Measurements from ENCODE around the gene ZNF620.
"Not testable (repeated sequence)": the region's sequence is repeated elsewhere in the genome, so short reads cannot be mapped to it uniquely, and the experiment has no call there.

ZNF620 gene

DNA sequence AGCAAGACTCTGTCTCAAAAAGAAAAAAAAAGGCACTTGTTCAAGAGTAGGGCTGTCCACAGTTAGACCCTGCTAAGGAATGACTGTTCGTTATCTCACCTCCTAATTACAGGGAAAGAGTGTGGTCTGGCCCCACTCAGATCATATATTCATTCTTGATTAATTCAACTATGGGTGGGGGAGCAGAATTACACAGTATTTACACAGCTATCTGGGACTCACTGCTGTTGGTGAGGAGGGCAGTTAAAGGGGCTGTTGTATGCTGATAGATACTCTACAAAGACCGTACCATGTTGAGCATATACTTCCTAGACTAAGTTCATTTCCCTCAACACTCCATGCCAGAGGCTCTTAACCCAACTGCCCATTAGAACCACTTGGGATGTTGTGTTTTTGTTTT is 3.8 kb upstream of the ZNF620 start:
- no peak for DNase-seq (ENCODE audit: low read depth)

DNA sequence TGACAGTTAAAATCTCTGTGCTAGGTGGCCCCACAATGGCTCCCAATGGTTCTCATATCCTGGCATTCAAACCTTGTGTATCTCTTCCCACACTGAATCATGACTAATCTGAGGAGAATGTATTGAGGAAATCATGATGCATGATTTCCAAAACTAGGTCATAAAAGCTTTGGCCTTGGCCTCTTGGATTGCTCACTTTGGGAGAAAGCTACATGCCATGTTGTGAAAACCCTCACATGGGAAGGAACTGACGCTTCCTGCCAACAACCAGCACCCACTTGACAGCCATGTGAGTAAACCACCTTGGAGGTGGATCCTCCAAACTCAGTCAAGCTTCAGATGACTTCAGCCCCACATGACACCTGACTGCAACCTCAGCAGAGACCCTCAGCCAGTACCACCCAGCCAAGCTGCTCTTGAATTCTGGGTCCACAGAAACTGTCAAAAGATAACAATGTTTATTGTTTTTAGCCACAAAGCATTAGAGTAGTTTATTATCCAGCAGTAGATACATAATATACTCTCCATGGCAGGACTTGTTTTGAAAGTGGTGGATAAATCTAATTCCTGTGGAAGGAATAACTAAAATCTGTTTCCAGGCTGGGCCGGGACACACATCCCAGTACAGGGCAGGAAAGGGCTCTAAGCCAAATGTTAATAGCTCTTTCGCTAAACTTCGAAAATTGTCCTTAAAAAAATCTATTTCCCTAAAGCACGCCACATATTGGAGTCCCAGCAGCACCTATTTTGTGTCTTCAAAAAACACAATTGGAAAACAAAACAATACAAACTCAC is 1.0 kb upstream of the ZNF620 start:
- peak; percentile 64 for DNase-seq (ENCODE audit: low read depth)

DNA sequence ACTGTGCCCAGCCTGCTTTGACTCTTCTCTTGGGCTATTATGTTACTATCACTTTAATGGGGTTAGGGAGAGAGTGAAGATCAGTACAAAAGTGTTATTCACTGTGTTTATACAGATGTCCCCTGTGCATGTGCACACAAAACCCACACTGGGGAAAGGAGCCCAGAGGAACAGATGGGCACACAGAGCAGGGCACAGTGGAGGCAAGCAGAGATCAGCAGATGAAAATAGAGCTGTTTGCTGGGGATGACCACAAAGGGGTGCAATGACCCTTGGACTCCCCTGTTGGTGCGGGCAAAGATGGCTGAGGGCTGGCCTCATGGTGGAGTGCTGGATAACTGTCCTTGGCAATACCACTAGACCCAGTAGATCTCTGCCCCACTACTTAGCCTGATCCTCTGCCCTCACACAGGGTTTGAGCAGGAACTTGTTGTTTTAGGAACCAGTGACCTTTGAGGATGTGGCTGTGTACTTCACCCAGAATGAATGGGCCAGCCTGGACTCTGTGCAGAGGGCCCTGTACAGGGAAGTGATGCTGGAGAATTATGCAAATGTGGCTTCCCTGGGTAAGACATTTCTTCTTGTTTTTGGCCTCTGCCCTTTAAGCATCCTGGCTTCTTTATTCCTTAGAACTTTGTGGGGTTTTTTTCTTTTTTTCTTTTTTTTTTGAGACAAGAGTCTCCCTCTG is 5.3 kb downstream of the ZNF620 start:
- no peak for DNase-seq (ENCODE audit: low read depth)

DNA sequence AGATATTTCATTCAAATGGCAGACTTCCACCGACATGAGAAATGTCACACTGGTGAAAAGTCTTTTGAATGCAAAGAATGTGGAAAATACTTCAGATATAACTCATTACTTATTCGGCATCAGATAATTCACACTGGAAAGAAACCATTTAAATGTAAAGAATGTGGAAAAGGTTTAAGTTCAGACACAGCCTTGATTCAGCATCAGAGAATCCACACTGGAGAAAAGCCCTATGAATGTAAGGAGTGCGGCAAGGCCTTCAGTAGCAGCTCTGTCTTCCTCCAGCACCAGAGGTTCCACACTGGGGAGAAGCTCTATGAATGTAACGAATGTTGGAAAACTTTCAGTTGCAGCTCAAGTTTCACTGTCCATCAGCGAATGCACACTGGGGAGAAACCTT is 10.4 kb downstream of the ZNF620 start:
- DNase-seq (ENCODE audit: low read depth) = no peak

DNA sequence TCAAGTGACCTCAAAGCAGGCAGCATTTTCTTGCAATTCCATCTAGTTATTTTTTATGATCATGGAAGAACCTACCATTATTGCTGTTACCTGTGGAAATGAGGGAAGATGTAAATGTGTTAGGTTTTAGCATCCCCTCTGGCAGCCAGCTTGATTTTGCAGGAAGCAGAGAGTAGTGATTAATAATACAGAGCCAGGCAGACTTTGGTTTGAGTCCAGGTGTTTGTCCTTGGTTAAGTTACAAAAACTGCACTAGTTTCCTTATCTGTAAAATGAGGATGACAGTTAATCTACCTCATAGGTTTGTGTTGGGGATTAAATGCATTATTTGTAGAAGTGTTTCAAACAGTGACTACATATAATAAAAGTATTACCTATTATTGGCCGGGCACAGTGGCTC is 12.2 kb downstream of the ZNF620 start:
- DNase-seq (ENCODE audit: low read depth) = no peak

DNA sequence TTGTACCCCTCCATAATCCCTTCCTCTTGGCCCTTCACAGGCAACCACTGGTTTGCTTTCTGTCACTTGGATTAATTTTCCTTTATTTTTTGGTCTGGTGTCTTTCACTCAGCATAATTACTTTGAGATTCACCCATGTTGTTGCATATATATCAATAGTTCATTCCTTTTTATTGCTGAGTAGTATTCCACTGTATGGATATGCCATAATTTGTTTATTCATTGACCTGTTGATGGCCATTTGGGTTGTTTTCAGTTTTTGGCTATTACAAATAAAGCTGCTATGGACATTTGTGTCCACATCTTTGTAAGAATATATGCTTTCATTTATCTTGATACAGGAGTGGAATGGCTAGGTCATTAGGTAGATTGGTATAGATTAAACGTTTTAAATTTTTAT is 13.0 kb downstream of the ZNF620 start:
- no peak for DNase-seq (ENCODE audit: low read depth)

DNA sequence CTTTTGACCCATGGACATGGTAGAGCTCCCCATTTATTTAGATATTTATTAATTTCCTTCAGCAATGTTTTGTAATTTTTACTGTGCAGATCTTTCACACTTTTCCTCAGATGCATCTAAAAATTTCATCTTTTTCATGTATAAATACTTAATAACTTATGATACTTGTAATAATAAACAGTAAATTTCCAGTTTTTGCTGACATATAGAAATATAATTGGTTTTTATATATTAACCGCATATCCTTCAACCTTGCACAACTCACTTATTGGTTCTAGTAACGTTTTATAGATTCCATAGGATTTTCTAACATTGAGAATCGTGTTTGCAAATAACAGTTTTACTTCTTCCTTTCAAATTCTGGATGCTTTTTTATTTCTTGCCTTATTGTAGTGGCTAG is 15.4 kb downstream of the ZNF620 start:
- no peak for DNase-seq (ENCODE audit: low read depth)

DNA sequence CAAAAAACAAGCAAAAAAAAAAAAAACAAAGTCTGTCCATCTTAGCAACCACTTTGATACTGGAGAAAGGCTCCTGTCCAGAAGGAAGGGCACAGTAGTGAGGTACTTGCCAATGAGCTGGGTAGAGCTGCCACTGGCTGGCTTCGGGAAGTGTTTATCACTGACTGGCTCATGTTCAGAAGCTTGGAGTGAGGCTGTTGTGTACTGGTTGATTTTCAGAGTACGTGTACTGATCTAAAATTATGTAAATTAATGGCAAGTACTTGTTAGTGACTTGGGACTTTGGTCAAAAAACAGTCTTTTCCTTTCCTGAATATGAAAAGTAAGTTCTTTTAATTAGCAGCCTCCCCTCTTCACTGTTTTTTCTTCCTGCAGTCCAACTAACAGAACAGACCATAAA is 17.9 kb downstream of the ZNF620 start:
- no peak for DNase-seq (ENCODE audit: low read depth)

DNA sequence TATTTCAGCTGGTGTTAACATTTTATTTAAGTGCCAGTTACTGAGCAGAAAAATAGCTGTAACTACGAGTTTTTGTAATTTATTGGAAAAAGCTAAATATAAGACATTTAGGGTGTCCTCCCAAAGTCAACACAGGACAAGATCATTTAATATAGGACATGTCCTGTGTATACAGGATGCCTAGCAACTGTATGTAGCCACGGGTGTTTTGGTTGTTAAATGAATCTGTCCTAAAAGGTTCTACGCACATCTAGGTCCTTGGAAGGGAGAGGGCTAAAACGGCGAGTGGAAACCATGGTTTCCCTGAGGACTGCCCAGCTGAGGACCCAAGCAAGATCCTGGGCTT is 18.4 kb downstream of the ZNF620 start:
- DNase-seq (ENCODE audit: low read depth) = no peak

DNA sequence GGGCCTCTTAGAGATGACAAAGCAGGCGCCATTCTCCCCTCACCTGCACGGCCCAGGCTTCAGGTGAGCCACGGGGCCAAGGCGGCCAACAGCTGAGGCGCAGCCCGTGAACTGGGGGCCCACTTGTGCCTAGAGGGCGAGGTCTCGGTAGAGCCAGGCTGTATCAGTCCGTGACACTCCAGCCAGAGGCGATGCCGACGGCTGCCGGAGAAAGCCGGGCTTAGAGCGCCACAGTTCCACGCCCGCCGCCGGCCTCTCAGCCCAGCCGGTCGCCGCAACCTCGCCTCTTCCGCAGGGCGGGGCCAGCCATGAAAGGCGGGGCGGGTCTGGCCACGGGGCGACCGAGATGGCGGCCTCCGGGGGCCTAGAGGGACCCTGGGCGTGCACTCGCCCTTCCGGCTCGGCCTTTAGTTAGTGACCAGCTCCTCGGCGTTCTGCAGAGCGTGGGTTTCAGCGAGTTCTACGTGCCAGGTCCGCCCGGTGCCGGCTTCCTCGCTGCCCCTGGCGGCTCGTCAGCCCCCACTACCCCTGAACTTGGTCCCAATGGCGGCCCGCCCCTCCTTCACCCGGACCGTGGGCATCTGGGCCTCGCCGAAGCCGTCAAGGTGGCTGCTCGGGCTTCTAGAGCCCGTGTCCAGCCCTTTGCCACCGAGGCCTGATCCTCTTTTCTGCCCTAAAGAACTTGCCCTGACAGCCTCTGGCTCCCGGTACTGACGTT is 18.9 kb downstream of the ZNF620 start, which contains the start of gene ZNF621:
Gene ZNF621, plus strand, starts transcription at position 393 of the 718 bp plus-strand sequence. CDS start 881 bp downstream, outside the sequence.
- peak; percentile 61 for DNase-seq (ENCODE audit: low read depth)

DNA sequence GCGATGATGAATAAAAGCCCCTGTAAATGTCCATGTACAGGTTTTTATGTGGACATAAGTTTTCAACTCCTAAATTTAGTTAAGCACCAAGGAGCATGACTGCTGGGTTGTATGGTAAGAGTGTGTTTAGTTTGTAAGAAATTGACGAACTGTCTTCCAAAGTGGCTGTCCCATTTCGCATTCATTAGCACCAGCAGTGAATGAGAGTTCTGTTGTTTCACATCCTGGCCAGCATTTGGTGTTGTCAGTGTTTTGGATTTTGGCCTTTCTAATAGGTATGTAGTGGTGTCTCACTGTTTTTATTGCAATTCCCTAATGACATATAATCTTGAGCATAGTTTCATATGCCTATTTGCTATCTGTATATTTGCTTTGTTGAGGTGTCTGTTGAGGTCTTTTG is 22.6 kb downstream of the ZNF620 start:
- no peak for DNase-seq (ENCODE audit: low read depth)

DNA sequence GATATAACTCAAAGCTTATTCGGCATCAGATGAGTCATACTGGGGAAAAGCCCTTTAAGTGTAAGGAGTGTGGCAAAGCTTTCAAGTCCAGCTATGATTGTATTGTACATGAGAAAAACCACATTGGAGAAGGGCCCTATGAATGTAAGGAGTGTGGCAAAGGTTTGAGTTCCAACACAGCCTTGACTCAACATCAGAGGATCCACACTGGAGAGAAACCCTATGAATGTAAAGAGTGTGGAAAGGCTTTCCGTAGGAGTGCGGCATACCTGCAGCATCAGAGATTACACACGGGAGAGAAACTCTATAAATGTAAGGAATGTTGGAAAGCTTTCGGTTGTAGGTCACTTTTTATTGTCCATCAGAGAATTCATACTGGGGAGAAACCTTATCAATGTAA is 26.4 kb downstream of the ZNF620 start:
- no peak for DNase-seq (ENCODE audit: low read depth)

DNA sequence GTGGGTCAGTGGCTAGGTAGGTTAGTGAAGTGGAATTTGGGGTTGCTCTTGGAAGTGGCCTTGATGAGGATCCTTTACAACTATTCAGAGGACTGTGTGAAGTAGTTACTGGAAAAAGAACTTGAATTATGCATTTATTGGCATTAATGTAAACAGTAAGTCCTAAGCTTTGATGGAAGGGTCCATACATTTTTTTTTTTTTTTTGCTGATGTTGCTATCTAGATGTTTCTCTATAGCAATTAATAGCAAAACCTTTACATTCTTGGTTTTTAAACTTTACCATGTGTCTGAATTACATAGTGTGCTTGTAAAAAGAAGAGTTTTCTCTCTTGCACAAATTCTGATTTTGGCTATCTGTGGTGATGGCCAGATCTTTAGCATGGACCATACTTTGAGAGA is 28.4 kb downstream of the ZNF620 start:
- DNase-seq (ENCODE audit: low read depth) = no peak

DNA sequence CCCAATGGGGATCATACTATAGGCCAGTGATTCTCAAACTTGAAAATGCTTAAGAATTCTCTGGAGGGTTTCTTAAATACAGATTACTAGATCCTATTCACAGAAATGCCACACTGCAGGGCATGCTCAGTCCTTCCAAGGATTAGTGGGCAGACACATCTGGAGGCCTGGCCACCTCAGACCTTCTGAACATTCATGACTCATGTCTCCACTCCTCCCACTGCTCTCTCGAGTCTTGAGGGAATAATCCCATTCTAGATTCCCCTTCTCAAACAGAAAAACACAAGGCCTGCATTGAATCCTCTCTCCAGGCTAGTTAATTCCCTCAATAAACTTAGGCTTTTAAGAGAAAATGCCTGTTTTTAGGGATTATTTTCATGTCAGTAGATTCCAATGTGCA is 41.0 kb downstream of the ZNF620 start:
- peak; percentile 64 for DNase-seq (ENCODE audit: low read depth)

DNA sequence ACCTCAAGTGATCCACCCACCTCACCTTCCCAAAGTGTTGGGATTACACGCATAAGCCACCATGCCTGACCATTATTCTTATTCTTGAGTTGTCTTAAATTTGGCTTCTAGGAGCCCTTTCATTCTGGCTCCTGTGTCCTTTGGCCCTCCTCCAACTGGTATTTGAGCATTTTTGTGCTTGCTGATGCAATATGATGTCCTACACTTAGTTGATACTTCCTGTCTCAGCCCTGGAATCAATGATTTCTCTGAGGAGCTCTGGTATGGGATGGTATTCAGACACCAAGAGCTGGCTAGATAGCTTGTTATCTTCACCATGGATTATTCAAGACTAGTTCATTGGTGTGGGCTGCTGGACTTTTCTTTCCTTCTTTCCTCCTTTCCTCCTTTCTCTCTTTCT is 44.3 kb downstream of the ZNF620 start:
- DNase-seq (ENCODE audit: low read depth) = peak; percentile 14

DNA sequence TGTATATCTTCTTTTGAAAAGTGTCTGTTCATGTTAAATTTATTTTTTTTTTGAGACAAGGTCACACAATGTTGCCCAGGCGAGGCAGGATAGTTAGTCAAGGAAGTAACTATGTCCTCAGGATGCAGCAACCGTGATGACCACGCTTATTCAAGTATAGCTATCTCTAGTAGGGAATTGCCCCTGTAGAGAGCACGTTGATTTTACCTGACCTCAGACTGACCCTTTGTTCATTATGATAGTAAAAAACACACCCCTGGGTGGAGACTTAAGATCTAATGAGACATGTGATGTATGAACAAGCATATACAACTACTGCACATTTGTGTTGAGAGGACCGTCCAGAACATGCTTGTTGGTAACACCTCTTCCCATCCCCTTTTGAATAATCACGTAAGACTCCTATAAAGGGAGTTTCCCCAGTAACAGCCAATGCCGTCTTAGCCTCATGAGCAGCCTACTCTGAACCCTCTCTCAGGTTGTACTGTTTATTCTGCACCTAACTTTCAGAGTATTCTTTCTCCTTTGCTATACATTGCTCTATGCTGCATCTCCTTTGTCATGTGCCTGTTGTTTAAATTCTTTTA is 51.8 kb downstream of the ZNF620 start:
- no peak for DNase-seq (ENCODE audit: low read depth)

DNA sequence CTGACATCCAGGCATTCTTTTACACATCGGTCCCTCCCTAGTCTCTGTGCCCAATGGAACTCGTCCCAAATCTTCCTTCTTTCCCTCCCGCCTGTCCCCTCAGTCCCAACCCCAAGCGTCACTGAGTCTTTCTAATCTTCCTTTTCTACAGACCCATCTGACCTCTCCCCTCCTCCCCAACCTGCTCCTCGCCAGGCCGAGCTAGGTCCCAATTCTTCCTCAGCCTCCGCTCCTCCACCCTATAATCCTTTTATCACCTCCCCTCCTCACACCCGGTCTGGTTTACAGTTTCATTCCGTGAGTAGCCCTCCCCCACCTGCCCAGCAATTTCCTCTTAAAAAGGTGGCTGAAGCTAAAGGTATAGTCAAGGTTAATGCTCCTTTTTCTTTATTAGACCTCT is 56.6 kb downstream of the ZNF620 start:
- DNase-seq (ENCODE audit: low read depth) = not testable (repeated sequence)

DNA sequence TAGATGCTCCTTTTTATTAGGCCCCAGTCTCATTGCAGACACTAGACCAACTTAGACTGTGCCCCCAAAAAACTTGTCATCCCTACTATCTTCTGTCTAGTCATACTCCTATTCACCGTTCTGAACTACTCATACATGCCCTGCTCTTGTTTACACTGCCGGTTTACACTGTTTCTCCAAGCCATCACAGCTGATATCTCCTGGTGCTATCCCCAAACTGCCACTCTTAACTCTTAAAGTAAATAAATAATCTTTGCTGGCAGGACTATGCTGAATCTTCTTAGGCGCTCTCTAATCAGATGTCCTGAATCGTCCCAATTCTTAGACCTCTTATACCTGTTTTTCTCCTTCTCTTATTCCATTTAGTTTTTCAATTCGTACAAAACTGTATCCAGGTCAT is 59.8 kb downstream of the ZNF620 start:
- not testable (repeated sequence) for DNase-seq (ENCODE audit: low read depth)

DNA sequence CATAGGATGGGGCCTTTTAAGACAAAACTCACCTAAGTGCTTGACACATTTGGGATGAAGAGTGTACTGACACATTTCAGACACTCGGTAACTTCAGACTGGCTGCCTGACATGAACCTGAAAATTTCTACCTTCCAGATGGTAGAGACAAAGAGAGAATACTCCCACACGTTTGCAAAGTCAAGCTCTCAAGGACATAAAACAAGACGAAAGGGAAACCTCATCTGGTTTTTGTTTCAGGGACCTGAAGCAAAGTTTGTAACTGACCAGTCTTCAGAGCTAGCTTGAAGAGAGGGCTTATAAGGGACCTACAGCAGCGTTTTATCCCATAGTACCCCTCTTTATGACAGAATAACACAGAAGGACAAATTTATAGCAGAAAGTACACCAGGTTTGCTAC is 60.9 kb downstream of the ZNF620 start:
- no peak for DNase-seq (ENCODE audit: low read depth)

All from fibroblast of the conjunctiva (primary cell).